Neural progenitor cell (in vitro differentiated cells): Measurements from ENCODE around the gene ATP6V0D1. TPM values are rescaled to one million over a fixed set of nuclear protein-coding genes. Genes with fewer than 3 reads are reported as not detected.

Experiments
- DNase-seq: peaks from one replicate; pipeline ENCODE4 v3.0.0-alpha.2; 2016; ENCODE audit warnings: low spot score
- H2AFZ ChIP-seq: fragments of 200-600 bp; sonication (generic); replicated peaks from 2 replicates; pipeline ENCODE4 v1.6.1; 2016; ENCODE audit warnings: antibody characterized with exemption
- H3F3A ChIP-seq: fragments of 200-600 bp; sonication (generic); 2 replicates; pipeline ENCODE4 v1.6.1; 2016; ENCODE audit warnings: antibody characterized with exemption, low read depth
- H3K27ac ChIP-seq: fragments of 200-600 bp; sonication (generic); 2 replicates; pipeline ENCODE4 v1.5.1; 2016; ENCODE audit warnings: mild to moderate bottlenecking
- H3K27me3 ChIP-seq: fragments of 200-600 bp; sonication (generic); 2 replicates; pipeline ENCODE4 v1.6.1; 2016; ENCODE audit warnings: mild to moderate bottlenecking, moderate library complexity
- H3K36me3 ChIP-seq: fragments of 200-600 bp; sonication (generic); 2 replicates; pipeline ENCODE4 v1.5.1; 2016
- H3K4me1 ChIP-seq: fragments of 200-600 bp; sonication (generic); 2 replicates; pipeline ENCODE4 v1.6.1; 2016; ENCODE audit warnings: mixed run types
- H3K4me2 ChIP-seq: fragments of 200-600 bp; sonication (generic); 2 replicates; pipeline ENCODE4 v1.6.1; 2016
- H3K4me3 ChIP-seq: fragments of 200-600 bp; sonication (generic); 2 replicates; pipeline ENCODE4 v1.5.1; 2016
- H3K79me2 ChIP-seq: fragments of 200-600 bp; sonication (generic); 2 replicates; pipeline ENCODE4 v1.6.1; 2016; ENCODE audit warnings: low read depth
- H3K9ac ChIP-seq: fragments of 200-600 bp; sonication (generic); 2 replicates; pipeline ENCODE4 v1.6.1; 2016
- H3K9me3 ChIP-seq: fragments of 200-600 bp; sonication (generic); 2 replicates; pipeline ENCODE4 v1.5.1; 2016; ENCODE audit warnings: low read depth
- H4K20me1 ChIP-seq: fragments of 200-600 bp; sonication (generic); 2 replicates; pipeline ENCODE4 v1.6.1; 2016; ENCODE audit warnings: low read depth
- H3K27ac Mint-ChIP-seq: 3 replicates; pipeline ENCODE4 v1.8.0; 2021; ENCODE audit warnings: mixed read lengths
- H3K27me3 Mint-ChIP-seq: 2 replicates; pipeline ENCODE4 v1.8.0; 2022; ENCODE audit warnings: low read depth, mild to moderate bottlenecking, inconsistent platforms, moderate library complexity, mixed read lengths; ENCODE audit not compliant: insufficient read depth
- H3K36me3 Mint-ChIP-seq: 3 replicates; pipeline ENCODE4 v1.8.0; 2021; ENCODE audit warnings: mixed read lengths
- H3K4me1 Mint-ChIP-seq: 3 replicates; pipeline ENCODE4 v1.8.0; 2021; ENCODE audit warnings: mixed read lengths
- H3K4me3 Mint-ChIP-seq: 3 replicates; pipeline ENCODE4 v1.8.0; 2021; ENCODE audit warnings: mild to moderate bottlenecking, moderate library complexity, mixed read lengths
- H3K9me3 Mint-ChIP-seq: 3 replicates; pipeline ENCODE4 v1.8.0; 2020; ENCODE audit warnings: mixed read lengths
- CTCF ChIP-seq: fragments of 200-600 bp; sonication (generic); IDR thresholded peaks from 2 replicates; pipeline ENCODE4 v1.5.1; 2017; ENCODE audit warnings: antibody characterized with exemption, mild to moderate bottlenecking
- EZH2 ChIP-seq: fragments of 200-600 bp; sonication (generic); IDR thresholded peaks from 2 replicates; pipeline ENCODE4 v1.6.1; 2017; ENCODE audit warnings: antibody characterized with exemption, mild to moderate bottlenecking, moderate library complexity
- EZH2phosphoT487 ChIP-seq: fragments of 200-600 bp; sonication (generic); IDR thresholded peaks from 2 replicates; pipeline ENCODE4 v1.6.1; 2017; ENCODE audit warnings: antibody characterized with exemption
- total RNA-seq: library from RNA; depleted of rRNA; stranded (reverse); fragments of >200 nt; gene quantifications from 2 replicates; pipeline ENCODE4 v1.2.3, GENCODE V29; 2015; ENCODE audit warnings: low replicate concordance

Gene ATP6V0D1
- total RNA-seq, 1 donor from 2014 or later = 29.7 TPM

GRCh38 chr16:67483731-67484525 lies 3.0 kb upstream of the ATP6V0D1 start:
- no peaks in the 10 kb centered on the region for H3K36me3 Mint-ChIP-seq
- no peak overlapping the region for H3K4me3 ChIP-seq
- H3K27ac Mint-ChIP-seq = no peak overlapping the region
- H3K9me3 ChIP-seq = no peaks in the 10 kb centered on the region
- H3K4me3 Mint-ChIP-seq = no peak overlapping the region
- H3K27me3 ChIP-seq = no peaks in the 10 kb centered on the region
- no peak overlapping the region for H3K4me2 ChIP-seq
- peaks cover 31% of the 10 kb centered on the region for H3K4me1 Mint-ChIP-seq
- H4K20me1 ChIP-seq = no peaks in the 10 kb centered on the region
- TF ChIP-seq EZH2phosphoT487 = no peak
- TF ChIP-seq CTCF = no peak
- TF ChIP-seq EZH2 = no peak
- no peak overlapping the region for H3K9ac ChIP-seq
- H3K27ac ChIP-seq = no peak overlapping the region
- no peak overlapping the region for H2AFZ ChIP-seq
- H3K9me3 Mint-ChIP-seq = no peaks in the 10 kb centered on the region
- no peak for DNase-seq
- peaks cover 6% of the 10 kb centered on the region for H3K27me3 Mint-ChIP-seq
- peaks cover 11% of the 10 kb centered on the region for H3K4me1 ChIP-seq
- H3F3A ChIP-seq = peaks cover 17% of the 10 kb centered on the region
- H3K36me3 ChIP-seq = no peaks in the 10 kb centered on the region
- H3K79me2 ChIP-seq = peaks cover 16% of the 10 kb centered on the region

GRCh38 chr16:67483150-67483549 lies 2.2 kb upstream of the ATP6V0D1 start, which contains the start of gene AGRP:
Gene AGRP (minus strand): TSS chr16:67483547. CDS start chr16:67483398, 149 bp downstream.
- no peak within 1 kb of the TSS for H3K4me3 ChIP-seq
- H3K27ac Mint-ChIP-seq = peak within 1 kb of the TSS; percentile 92

GRCh38 chr16:67482233-67482924 lies 1.4 kb upstream of the ATP6V0D1 start:
- Histone ChIP-seq H3K4me3 (no peak overlapping the region), H3K4me2 (peak overlapping the region; percentile 75), H3F3A (peaks cover 17% of the 10 kb centered on the region), H3K9me3 (no peaks in the 10 kb centered on the region), H3K9ac (no peak overlapping the region), H2AFZ (no peak overlapping the region), H3K79me2 (peaks cover 29% of the 10 kb centered on the region), H4K20me1 (peaks cover 4% of the 10 kb centered on the region), H3K4me1 (peaks cover 6% of the 10 kb centered on the region), H3K27ac (no peak overlapping the region), H3K27me3 (no peaks in the 10 kb centered on the region), H3K36me3 (no peaks in the 10 kb centered on the region)
- peak overlapping the region; percentile 99 for H3K4me3 Mint-ChIP-seq
- peaks cover 6% of the 10 kb centered on the region for H3K27me3 Mint-ChIP-seq
- no peaks in the 10 kb centered on the region for H3K36me3 Mint-ChIP-seq
- H3K9me3 Mint-ChIP-seq = no peaks in the 10 kb centered on the region
- no peak for TF ChIP-seq EZH2
- TF ChIP-seq EZH2phosphoT487 = no peak
- TF ChIP-seq CTCF = no peak
- H3K4me1 Mint-ChIP-seq = peaks cover 27% of the 10 kb centered on the region
- H3K27ac Mint-ChIP-seq = peak overlapping the region; percentile 92
- DNase-seq = no peak

More at GRCh38 chr16:67483150-67483549, 2.2 kb upstream of the ATP6V0D1 start, which contains the start of gene AGRP:
- no peaks in the 10 kb centered on the region for H3K36me3 ChIP-seq
- Mint-ChIP-seq H3K27me3 (peaks cover 6% of the 10 kb centered on the region), H3K4me3 (peak within 1 kb of the TSS; percentile 99), H3K9me3 (no peaks in the 10 kb centered on the region), H3K4me1 (peaks cover 31% of the 10 kb centered on the region), H3K36me3 (no peaks in the 10 kb centered on the region)
- H3K79me2 ChIP-seq = peaks cover 21% of the 10 kb centered on the region
- TF ChIP-seq CTCF (no peak), EZH2phosphoT487 (no peak), EZH2 (no peak)
- no peak within 1 kb of the TSS for H2AFZ ChIP-seq
- no peak within 1 kb of the TSS for H3K4me2 ChIP-seq
- H4K20me1 ChIP-seq = no peaks in the 10 kb centered on the region
- H3K9me3 ChIP-seq = no peaks in the 10 kb centered on the region
- H3K27ac ChIP-seq = no peak within 1 kb of the TSS
- no peaks in the 10 kb centered on the region for H3K27me3 ChIP-seq
- no peak within 1 kb of the TSS for H3K9ac ChIP-seq
- H3F3A ChIP-seq = peaks cover 17% of the 10 kb centered on the region
- DNase-seq = no peak
- peaks cover 6% of the 10 kb centered on the region for H3K4me1 ChIP-seq
